HG03097 (cell line): Measurements from ENCODE around the gene DHRS7B.
A peak's percentile ranks its signal among the peaks of the same experiment; 100 is the strongest.

ENCODE experiments used
- ATAC-seq: cut with Tn5 transposase; IDR thresholded peaks from one replicate; pipeline ENCODE4 v1.9.1; 2021; ENCODE audit not compliant: unreplicated experiment, low FRiP score

Gene DHRS7B

GRCh38 chr17:21149621-21150020, 22.9 kb downstream of the DHRS7B start:
- no peak for ATAC-seq

- ATAC-seq, result no peak
Measured at GRCh38 chr17:21152731-21153130, 26.0 kb downstream of the DHRS7B start.

- no peak for ATAC-seq
Measured at GRCh38 chr17:21157586-21158370, 31.0 kb downstream of the DHRS7B start.

GRCh38 chr17:21160401-21160800, 33.6 kb downstream of the DHRS7B start:
- no peak for ATAC-seq

GRCh38 chr17:21161498-21162393, 35.0 kb downstream of the DHRS7B start:
- ATAC-seq, result no peak

- ATAC-seq, result no peak
Measured at GRCh38 chr17:21162394-21162775, 35.6 kb downstream of the DHRS7B start.

GRCh38 chr17:21163101-21163500, 36.3 kb downstream of the DHRS7B start:
- ATAC-seq, result no peak

- ATAC-seq, result no peak
Measured at GRCh38 chr17:21164216-21164615, 37.5 kb downstream of the DHRS7B start.

- ATAC-seq, result no peak
Measured at GRCh38 chr17:21164620-21165019, 37.9 kb downstream of the DHRS7B start.

- no peak for ATAC-seq
Measured at GRCh38 chr17:21165922-21166594, 39.3 kb downstream of the DHRS7B start.

- no peak for ATAC-seq
Measured at GRCh38 chr17:21166595-21167210, 39.9 kb downstream of the DHRS7B start.

GRCh38 chr17:21167303-21167702, 40.5 kb downstream of the DHRS7B start:
- ATAC-seq, result no peak

- ATAC-seq, result no peak
Measured at GRCh38 chr17:21168555-21168865, 41.7 kb downstream of the DHRS7B start.

GRCh38 chr17:21169496-21169895, 42.7 kb downstream of the DHRS7B start:
- ATAC-seq, result no peak

GRCh38 chr17:21170809-21171208, 44.0 kb downstream of the DHRS7B start:
- no peak for ATAC-seq

- ATAC-seq, result peak; percentile 81
Measured at GRCh38 chr17:21171309-21171922, 44.7 kb downstream of the DHRS7B start.

- no peak for ATAC-seq
Measured at GRCh38 chr17:21171970-21172510, 45.3 kb downstream of the DHRS7B start.

- ATAC-seq, result no peak
Measured at GRCh38 chr17:21172846-21173245, 46.1 kb downstream of the DHRS7B start.

GRCh38 chr17:21173543-21173942, 46.8 kb downstream of the DHRS7B start:
- no peak for ATAC-seq

- ATAC-seq, result no peak
Measured at GRCh38 chr17:21174186-21174585, 47.4 kb downstream of the DHRS7B start.
